CD8-positive, alpha-beta memory T cell (primary cell): Measurements from ENCODE around the gene PDZD2. TPM values are rescaled to one million over a fixed set of nuclear protein-coding genes. Genes with fewer than 3 reads are reported as not detected.
A peak's percentile ranks its signal among the peaks of the same experiment; 100 is the strongest.

ENCODE experiments used
- CTCF ChIA-PET: fragments of 350-600 bp; sonication (Branson Sonifier 250); formaldehyde crosslinking; loops from one replicate; lab custom pipeline; 2021; ENCODE audit warnings: antibody characterized with exemption; lab: Charles Lee
- POLR2A ChIA-PET: fragments of 350-600 bp; sonication (Branson Sonifier 250); formaldehyde crosslinking; loops from one replicate; lab custom pipeline; 2021; ENCODE audit warnings: antibody characterized with exemption; lab: Charles Lee
- DNase-seq, 5 donors: peaks; one replicate each; pipeline versions ENCODE4 v3.0.0 to v3.0.0-alpha.2; 2020 to 2022; ENCODE audit warnings: mixed read lengths in 1 of 5
- H3K27ac ChIP-seq: one replicate; pipeline ENCODE4 v1.7.0; 2013; ENCODE audit warnings: low read depth, mild to moderate bottlenecking, low read length, moderate library complexity
- H3K27me3 ChIP-seq: 2 replicates; pipeline ENCODE4 v1.7.0; 2013; ENCODE audit warnings: low read length, mild to moderate bottlenecking; ENCODE audit not compliant: insufficient read depth, poor library complexity, severe bottlenecking
- H3K36me3 ChIP-seq: 2 replicates; pipeline ENCODE4 v1.7.0; 2013; ENCODE audit warnings: mild to moderate bottlenecking, low read length, moderate library complexity; ENCODE audit not compliant: insufficient read depth
- H3K4me1 ChIP-seq: 2 replicates; pipeline ENCODE4 v1.7.0; 2013; ENCODE audit warnings: mild to moderate bottlenecking, low read length, moderate library complexity; ENCODE audit not compliant: insufficient read depth
- H3K4me3 ChIP-seq: 2 replicates; pipeline ENCODE4 v1.7.0; 2013; ENCODE audit warnings: mild to moderate bottlenecking, low read length
- H3K9me3 ChIP-seq: 2 replicates; pipeline ENCODE4 v1.7.0; 2013; ENCODE audit warnings: mild to moderate bottlenecking, low read length
- H3K27ac Mint-ChIP-seq, 8 donors: one replicate each; pipeline ENCODE4 v1.8.0; 2020 to 2021; ENCODE audit warnings: mixed read lengths in 8 of 8, mild to moderate bottlenecking in 6 of 8, inconsistent platforms in 3 of 8, moderate library complexity in 3 of 8
- H3K27me3 Mint-ChIP-seq, 2 donors: one replicate each; pipeline ENCODE4 v1.8.0; 2020 to 2021; ENCODE audit warnings: mixed read lengths in 2 of 2, mild to moderate bottlenecking in 1 of 2, moderate library complexity in 1 of 2
- H3K36me3 Mint-ChIP-seq, 3 donors: one replicate each; pipeline ENCODE4 v1.8.0; 2020 to 2021; ENCODE audit warnings: mixed read lengths in 3 of 3, inconsistent platforms in 1 of 3, mild to moderate bottlenecking in 1 of 3
- H3K4me1 Mint-ChIP-seq, 3 donors: one replicate each; pipeline ENCODE4 v1.8.0; 2020 to 2021; ENCODE audit warnings: mixed read lengths in 3 of 3, inconsistent platforms in 1 of 3, mild to moderate bottlenecking in 1 of 3
- H3K4me3 Mint-ChIP-seq, 7 donors: one replicate each; pipeline ENCODE4 v1.8.0; 2020 to 2021; ENCODE audit warnings: mixed read lengths in 7 of 7, mild to moderate bottlenecking in 6 of 7, moderate library complexity in 4 of 7, inconsistent platforms in 2 of 7
- H3K9me3 Mint-ChIP-seq, 5 donors: one replicate each; pipeline ENCODE4 v1.8.0; 2020 to 2022; ENCODE audit warnings: mixed read lengths in 5 of 5, mild to moderate bottlenecking in 3 of 5, moderate library complexity in 2 of 5, inconsistent platforms in 1 of 5
- polyA plus RNA-seq: library from polyadenylated mRNA; unstranded; fragments of 300-500 nt; fragmentation: Illumina TruSeq; gene quantifications from one replicate; pipeline ENCODE4 v1.2.3, GENCODE V29; 2021
- total RNA-seq, 2 experiments: library from RNA; stranded (reverse); gene quantifications; one replicate each; pipeline ENCODE4 v1.2.3, GENCODE V29; 2021

Gene PDZD2
- total and polyA plus RNA-seq, 3 experiments from 2014 or later: 0.15 to 0.40 (median 0.27) TPM

GRCh38 chr5:32123058-32123805 lies 484.3 kb downstream of the PDZD2 start:
- Histone ChIP-seq H3K36me3 (peaks cover 20% of the 10 kb centered on the region), H3K27me3 (no peaks in the 10 kb centered on the region), H3K4me3 (no peak overlapping the region), H3K9me3 (no peaks in the 10 kb centered on the region), H3K27ac (no peak overlapping the region), H3K4me1 (no peaks in the 10 kb centered on the region)
- H3K4me1 Mint-ChIP-seq: peaks cover 33 to 57% (median 51%) of the 10 kb centered on the region in 3 donors
- CTCF ChIA-PET: no interaction called here
- no peak for DNase-seq
- no peak overlapping the region for H3K4me3 Mint-ChIP-seq
- H3K9me3 Mint-ChIP-seq: no peaks in the 10 kb centered on the region
- H3K27me3 Mint-ChIP-seq: no peaks in the 10 kb centered on the region
- peaks cover 3 to 68% (median 24%) of the 10 kb centered on the region in 3 donors for H3K36me3 Mint-ChIP-seq
- POLR2A ChIA-PET: no interaction called here
- H3K27ac Mint-ChIP-seq: peak overlapping the region in 6 of 8 donors; percentile 2 to 60 (median 36)

GRCh38 chr5:32123889-32124676 lies 485.2 kb downstream of the PDZD2 start:
- Mint-ChIP-seq H3K9me3 (no peaks in the 10 kb centered on the region), H3K4me1 (peaks cover 39 to 65% (median 59%) of the 10 kb centered on the region in 3 donors), H3K27ac (peak overlapping the region in 4 of 8 donors; percentile 2 to 73 (median 40)), H3K36me3 (peaks cover 3 to 72% (median 29%) of the 10 kb centered on the region in 3 donors), H3K4me3 (no peak overlapping the region), H3K27me3 (no peaks in the 10 kb centered on the region)
- DNase-seq: no peak
- ChIA-PET POLR2A (no interaction called here), CTCF (no interaction called here)
- Histone ChIP-seq H3K4me1 (no peaks in the 10 kb centered on the region), H3K9me3 (no peaks in the 10 kb centered on the region), H3K27me3 (no peaks in the 10 kb centered on the region), H3K4me3 (no peak overlapping the region), H3K36me3 (peaks cover 20% of the 10 kb centered on the region), H3K27ac (no peak overlapping the region)

GRCh38 chr5:32126691-32127090 lies 487.8 kb downstream of the PDZD2 start:
- no peaks in the 10 kb centered on the region for H3K27me3 Mint-ChIP-seq
- POLR2A ChIA-PET: no interaction called here

GRCh38 chr5:32127711-32128110 lies 488.8 kb downstream of the PDZD2 start:
- Histone ChIP-seq H3K4me3 (no peak overlapping the region), H3K27me3 (no peaks in the 10 kb centered on the region), H3K9me3 (no peaks in the 10 kb centered on the region), H3K36me3 (peaks cover 14% of the 10 kb centered on the region), H3K4me1 (no peaks in the 10 kb centered on the region), H3K27ac (no peak overlapping the region)
- CTCF ChIA-PET: no interaction called here
- H3K4me1 Mint-ChIP-seq: peaks cover 50 to 86% (median 82%) of the 10 kb centered on the region in 3 donors
- H3K36me3 Mint-ChIP-seq: peaks cover 3 to 68% (median 24%) of the 10 kb centered on the region in 3 donors
- H3K27me3 Mint-ChIP-seq: no peaks in the 10 kb centered on the region
- DNase-seq: no peak
- no peaks in the 10 kb centered on the region for H3K9me3 Mint-ChIP-seq
- POLR2A ChIA-PET: no interaction called here
- peak overlapping the region in 3 of 8 donors; percentile 35 to 76 (median 69) for H3K27ac Mint-ChIP-seq
- H3K4me3 Mint-ChIP-seq: peak overlapping the region in 2 of 7 donors; percentile 52 to 88

More at GRCh38 chr5:32126691-32127090, 487.8 kb downstream of the PDZD2 start:
- peak overlapping the region in 1 of 8 donors; percentile 6 for H3K27ac Mint-ChIP-seq
- no peak for DNase-seq
- no peaks in the 10 kb centered on the region for H3K9me3 Mint-ChIP-seq
- H3K4me3 Mint-ChIP-seq: no peak overlapping the region
- Histone ChIP-seq H3K27ac (no peak overlapping the region), H3K4me1 (no peaks in the 10 kb centered on the region), H3K27me3 (no peaks in the 10 kb centered on the region), H3K36me3 (peaks cover 14% of the 10 kb centered on the region), H3K9me3 (no peaks in the 10 kb centered on the region), H3K4me3 (no peak overlapping the region)
- H3K36me3 Mint-ChIP-seq: peaks cover 3 to 73% (median 27%) of the 10 kb centered on the region in 3 donors
- peaks cover 53 to 83% (median 76%) of the 10 kb centered on the region in 3 donors for H3K4me1 Mint-ChIP-seq
- CTCF ChIA-PET: no interaction called here

- Mint-ChIP-seq H3K4me1 (peaks cover 46 to 83% (median 82%) of the 10 kb centered on the region in 3 donors), H3K9me3 (no peaks in the 10 kb centered on the region), H3K27ac (peak overlapping the region in 7 of 8 donors; percentile 6 to 81 (median 40)), H3K4me3 (peak overlapping the region in 4 of 7 donors; percentile 45 to 70 (median 60)), H3K36me3 (peaks cover 3 to 65% (median 30%) of the 10 kb centered on the region in 3 donors), H3K27me3 (no peaks in the 10 kb centered on the region)
- Histone ChIP-seq H3K36me3 (peaks cover 9% of the 10 kb centered on the region), H3K9me3 (no peaks in the 10 kb centered on the region), H3K27me3 (no peaks in the 10 kb centered on the region), H3K4me1 (no peaks in the 10 kb centered on the region), H3K27ac (no peak overlapping the region), H3K4me3 (no peak overlapping the region)
- CTCF ChIA-PET: interaction anchor here (1.0 kb wide), 1 partner anchor 44 kb away, joined by 3 read pairs; no protein-coding TSS in a partner anchor
- POLR2A ChIA-PET: no interaction called here
- DNase-seq: no peak
These were observed 490.2 kb downstream of the PDZD2 start for GRCh38 chr5:32129074-32129598.

- Mint-ChIP-seq H3K36me3 (peaks cover 5 to 67% (median 34%) of the 10 kb centered on the region in 3 donors), H3K4me3 (no peak overlapping the region), H3K9me3 (no peaks in the 10 kb centered on the region), H3K27ac (peak overlapping the region in 2 of 8 donors; percentile 26 to 62), H3K4me1 (peaks cover 45 to 77% (median 77%) of the 10 kb centered on the region in 3 donors), H3K27me3 (no peaks in the 10 kb centered on the region)
- ChIA-PET POLR2A (no interaction called here), CTCF (no interaction called here)
- no peak for DNase-seq
- Histone ChIP-seq H3K4me3 (no peak overlapping the region), H3K27ac (no peak overlapping the region), H3K36me3 (peaks cover 8% of the 10 kb centered on the region), H3K4me1 (no peaks in the 10 kb centered on the region), H3K9me3 (no peaks in the 10 kb centered on the region), H3K27me3 (no peaks in the 10 kb centered on the region)
These were observed 491.9 kb downstream of the PDZD2 start for GRCh38 chr5:32130865-32131264.

- peaks cover 8% of the 10 kb centered on the region for H3K36me3 ChIP-seq
- no peak overlapping the region for H3K27ac ChIP-seq
- peak overlapping the region in 3 of 8 donors; percentile 68 to 72 (median 72) for H3K27ac Mint-ChIP-seq
- H3K4me3 Mint-ChIP-seq: no peak overlapping the region
- no peaks in the 10 kb centered on the region for H3K27me3 Mint-ChIP-seq
- H3K4me1 Mint-ChIP-seq: peaks cover 45 to 72% (median 70%) of the 10 kb centered on the region in 3 donors
- no peak overlapping the region for H3K4me3 ChIP-seq
- CTCF ChIA-PET: interaction anchor here (0.6 kb wide), 1 partner anchor 44 kb away, joined by 3 read pairs; no protein-coding TSS in a partner anchor
- H3K9me3 Mint-ChIP-seq: no peaks in the 10 kb centered on the region
- H3K4me1 ChIP-seq: no peaks in the 10 kb centered on the region
- H3K36me3 Mint-ChIP-seq: peaks cover 5 to 63% (median 29%) of the 10 kb centered on the region in 3 donors
- DNase-seq: no peak
- H3K9me3 ChIP-seq: no peaks in the 10 kb centered on the region
- POLR2A ChIA-PET: no interaction called here
- no peaks in the 10 kb centered on the region for H3K27me3 ChIP-seq
These were observed 492.7 kb downstream of the PDZD2 start for GRCh38 chr5:32131604-32132003.
